SK-N-SH (cell line): Measurements from ENCODE around the gene GGTLC1.

ENCODE experiments used
- GABPA ChIP-seq: IDR thresholded peaks from 2 replicates; pipeline ENCODE4 v1.4.0; 2012; ENCODE audit warnings: low read depth, mild to moderate bottlenecking
- MXI1 ChIP-seq: IDR thresholded peaks from 2 replicates; pipeline ENCODE4 v1.6.1; 2012; ENCODE audit warnings: mild to moderate bottlenecking, low read depth, low read length, improper control_type of control experiment
- POLR2AphosphoS5 ChIP-seq: IDR thresholded peaks from 2 replicates; pipeline ENCODE4 v1.6.1; 2012; ENCODE audit warnings: low read depth, low read length
- RAD21 ChIP-seq: IDR thresholded peaks from 2 replicates; pipeline ENCODE4 v1.6.1; 2012; ENCODE audit warnings: mild to moderate bottlenecking, low read length
- RFX5 ChIP-seq: IDR thresholded peaks from 2 replicates; pipeline ENCODE4 v1.6.1; 2012; ENCODE audit warnings: mild to moderate bottlenecking, improper control_type of control experiment, low read length
- TF ChIP-seq, protein P1 (sequence below): fragments of 200-600 bp; sonication (generic); IDR thresholded peaks from 2 replicates; pipeline ENCODE4 v1.6.1; 2017; ENCODE audit warnings: antibody characterized with exemption, mild to moderate bottlenecking, moderate library complexity
- TF ChIP-seq, protein P2 (sequence below): IDR thresholded peaks from 2 replicates; pipeline ENCODE4 v1.6.1; 2012; ENCODE audit warnings: mild to moderate bottlenecking, low read depth, low read length, moderate library complexity
- TF ChIP-seq, protein P3 (sequence below): IDR thresholded peaks from 2 replicates; pipeline ENCODE4 v1.4.0; 2012; ENCODE audit warnings: low read depth, borderline replicate concordance

DNA sequence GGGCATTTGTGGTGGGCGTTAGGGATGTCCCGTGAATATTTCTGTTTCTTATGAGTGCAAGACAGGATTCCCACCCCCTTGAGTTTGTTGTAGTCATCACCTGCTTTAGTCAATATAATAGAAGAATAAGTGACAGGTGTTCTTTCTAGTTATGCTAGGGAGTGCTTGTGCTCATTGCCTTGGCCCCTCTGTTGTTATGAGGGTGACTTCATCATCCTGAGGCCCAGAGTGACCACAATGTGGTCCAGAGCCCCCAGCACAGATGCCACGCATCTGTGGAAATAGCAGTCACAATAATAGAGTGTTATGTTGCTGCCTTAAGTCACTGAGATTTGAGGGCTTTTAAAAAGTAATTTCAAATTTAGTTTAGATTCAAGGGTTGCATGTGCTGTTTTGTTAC, 42.4 kb downstream of the GGTLC1 start:
- TF ChIP-seq, protein P1, sequence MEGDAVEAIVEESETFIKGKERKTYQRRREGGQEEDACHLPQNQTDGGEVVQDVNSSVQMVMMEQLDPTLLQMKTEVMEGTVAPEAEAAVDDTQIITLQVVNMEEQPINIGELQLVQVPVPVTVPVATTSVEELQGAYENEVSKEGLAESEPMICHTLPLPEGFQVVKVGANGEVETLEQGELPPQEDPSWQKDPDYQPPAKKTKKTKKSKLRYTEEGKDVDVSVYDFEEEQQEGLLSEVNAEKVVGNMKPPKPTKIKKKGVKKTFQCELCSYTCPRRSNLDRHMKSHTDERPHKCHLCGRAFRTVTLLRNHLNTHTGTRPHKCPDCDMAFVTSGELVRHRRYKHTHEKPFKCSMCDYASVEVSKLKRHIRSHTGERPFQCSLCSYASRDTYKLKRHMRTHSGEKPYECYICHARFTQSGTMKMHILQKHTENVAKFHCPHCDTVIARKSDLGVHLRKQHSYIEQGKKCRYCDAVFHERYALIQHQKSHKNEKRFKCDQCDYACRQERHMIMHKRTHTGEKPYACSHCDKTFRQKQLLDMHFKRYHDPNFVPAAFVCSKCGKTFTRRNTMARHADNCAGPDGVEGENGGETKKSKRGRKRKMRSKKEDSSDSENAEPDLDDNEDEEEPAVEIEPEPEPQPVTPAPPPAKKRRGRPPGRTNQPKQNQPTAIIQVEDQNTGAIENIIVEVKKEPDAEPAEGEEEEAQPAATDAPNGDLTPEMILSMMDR: no peak
- no peak for TF ChIP-seq MXI1
- no peak for TF ChIP-seq GABPA
- no peak for TF ChIP-seq RFX5
- no peak for TF ChIP-seq RAD21
- TF ChIP-seq, protein P2, sequence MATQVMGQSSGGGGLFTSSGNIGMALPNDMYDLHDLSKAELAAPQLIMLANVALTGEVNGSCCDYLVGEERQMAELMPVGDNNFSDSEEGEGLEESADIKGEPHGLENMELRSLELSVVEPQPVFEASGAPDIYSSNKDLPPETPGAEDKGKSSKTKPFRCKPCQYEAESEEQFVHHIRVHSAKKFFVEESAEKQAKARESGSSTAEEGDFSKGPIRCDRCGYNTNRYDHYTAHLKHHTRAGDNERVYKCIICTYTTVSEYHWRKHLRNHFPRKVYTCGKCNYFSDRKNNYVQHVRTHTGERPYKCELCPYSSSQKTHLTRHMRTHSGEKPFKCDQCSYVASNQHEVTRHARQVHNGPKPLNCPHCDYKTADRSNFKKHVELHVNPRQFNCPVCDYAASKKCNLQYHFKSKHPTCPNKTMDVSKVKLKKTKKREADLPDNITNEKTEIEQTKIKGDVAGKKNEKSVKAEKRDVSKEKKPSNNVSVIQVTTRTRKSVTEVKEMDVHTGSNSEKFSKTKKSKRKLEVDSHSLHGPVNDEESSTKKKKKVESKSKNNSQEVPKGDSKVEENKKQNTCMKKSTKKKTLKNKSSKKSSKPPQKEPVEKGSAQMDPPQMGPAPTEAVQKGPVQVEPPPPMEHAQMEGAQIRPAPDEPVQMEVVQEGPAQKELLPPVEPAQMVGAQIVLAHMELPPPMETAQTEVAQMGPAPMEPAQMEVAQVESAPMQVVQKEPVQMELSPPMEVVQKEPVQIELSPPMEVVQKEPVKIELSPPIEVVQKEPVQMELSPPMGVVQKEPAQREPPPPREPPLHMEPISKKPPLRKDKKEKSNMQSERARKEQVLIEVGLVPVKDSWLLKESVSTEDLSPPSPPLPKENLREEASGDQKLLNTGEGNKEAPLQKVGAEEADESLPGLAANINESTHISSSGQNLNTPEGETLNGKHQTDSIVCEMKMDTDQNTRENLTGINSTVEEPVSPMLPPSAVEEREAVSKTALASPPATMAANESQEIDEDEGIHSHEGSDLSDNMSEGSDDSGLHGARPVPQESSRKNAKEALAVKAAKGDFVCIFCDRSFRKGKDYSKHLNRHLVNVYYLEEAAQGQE: no peak
- TF ChIP-seq, protein P3, sequence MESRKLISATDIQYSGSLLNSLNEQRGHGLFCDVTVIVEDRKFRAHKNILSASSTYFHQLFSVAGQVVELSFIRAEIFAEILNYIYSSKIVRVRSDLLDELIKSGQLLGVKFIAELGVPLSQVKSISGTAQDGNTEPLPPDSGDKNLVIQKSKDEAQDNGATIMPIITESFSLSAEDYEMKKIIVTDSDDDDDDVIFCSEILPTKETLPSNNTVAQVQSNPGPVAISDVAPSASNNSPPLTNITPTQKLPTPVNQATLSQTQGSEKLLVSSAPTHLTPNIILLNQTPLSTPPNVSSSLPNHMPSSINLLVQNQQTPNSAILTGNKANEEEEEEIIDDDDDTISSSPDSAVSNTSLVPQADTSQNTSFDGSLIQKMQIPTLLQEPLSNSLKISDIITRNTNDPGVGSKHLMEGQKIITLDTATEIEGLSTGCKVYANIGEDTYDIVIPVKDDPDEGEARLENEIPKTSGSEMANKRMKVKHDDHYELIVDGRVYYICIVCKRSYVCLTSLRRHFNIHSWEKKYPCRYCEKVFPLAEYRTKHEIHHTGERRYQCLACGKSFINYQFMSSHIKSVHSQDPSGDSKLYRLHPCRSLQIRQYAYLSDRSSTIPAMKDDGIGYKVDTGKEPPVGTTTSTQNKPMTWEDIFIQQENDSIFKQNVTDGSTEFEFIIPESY: no peak
- no peak for TF ChIP-seq POLR2AphosphoS5
